HepG2 (cell line): ENCODE data around the gene KIF6. TPM values are rescaled to one million over a fixed set of nuclear protein-coding genes. Genes with fewer than 3 reads are reported as not detected.
A peak's percentile ranks its signal among the peaks of the same experiment; 100 is the strongest.

ENCODE experiments used
- ARID3A ChIP-seq: IDR thresholded peaks from 2 replicates; pipeline ENCODE4 v1.6.1; 2012; ENCODE audit warnings: low read depth, low read length, improper control_type of control experiment
- CTCF ChIP-seq: sonication (generic); formaldehyde crosslinking; IDR thresholded peaks from 2 replicates; pipeline ENCODE4 v1.5.0; 2020; ENCODE audit warnings: mild to moderate bottlenecking, missing genetic modification reagents, moderate library complexity
- HNF4A ChIP-seq: sonication (generic); formaldehyde crosslinking; IDR thresholded peaks from 2 replicates; pipeline ENCODE4 v1.4.0; 2020; ENCODE audit warnings: missing genetic modification reagents
- MAZ ChIP-seq, 2 experiments: sonication (generic) in 1 of 2; formaldehyde crosslinking in 1 of 2; IDR thresholded peaks; 2 replicates each; pipeline versions ENCODE4 v1.5.0 to v1.6.1; 2012 to 2020; ENCODE audit warnings: low read depth in 2 of 2, mild to moderate bottlenecking in 2 of 2, borderline replicate concordance in 1 of 2, improper control_type of control experiment in 1 of 2, low read length in 1 of 2, missing genetic modification reagents in 1 of 2, moderate library complexity in 1 of 2
- NR0B2 ChIP-seq: sonication (generic); formaldehyde crosslinking; IDR thresholded peaks from 2 replicates; pipeline ENCODE4 v1.4.0; 2020; ENCODE audit warnings: mild to moderate bottlenecking, missing genetic modification reagents
- SKI ChIP-seq: fragments of 450-650 bp; IDR thresholded peaks from one replicate; pipeline ENCODE4 v1.6.1; 2018; ENCODE audit warnings: mild to moderate bottlenecking; ENCODE audit not compliant: partially characterized antibody
- SP5 ChIP-seq: IDR thresholded peaks from 2 replicates; pipeline ENCODE4 v1.6.1; 2016; ENCODE audit warnings: low read depth, borderline replicate concordance
- TGIF2 ChIP-seq: IDR thresholded peaks from 2 replicates; pipeline ENCODE4 v1.6.1; 2016; ENCODE audit warnings: control low read depth, missing compliant biosample characterization
- ZBTB4 ChIP-seq: sonication (generic); formaldehyde crosslinking; IDR thresholded peaks from 2 replicates; pipeline ENCODE4 v1.4.0; 2020; ENCODE audit warnings: missing genetic modification reagents, mild to moderate bottlenecking, borderline replicate concordance
- ZNF567 ChIP-seq: sonication (generic); formaldehyde crosslinking; IDR thresholded peaks from 2 replicates; pipeline ENCODE4 v1.8.1; 2023; ENCODE audit warnings: mild to moderate bottlenecking, missing genetic modification reagents, borderline replicate concordance
- ZNF580 ChIP-seq: IDR thresholded peaks from 2 replicates; pipeline ENCODE4 v1.6.1; 2016; ENCODE audit warnings: low read depth, borderline replicate concordance
- ZNF720 ChIP-seq: sonication (generic); formaldehyde crosslinking; IDR thresholded peaks from 2 replicates; pipeline ENCODE4 v1.4.0; 2020; ENCODE audit warnings: missing genetic modification reagents
- polyA plus RNA-seq, 8 experiments: library from polyadenylated mRNA; depleted of rRNA in 3 of 8; stranded (reverse) in 7 of 8; unstranded in 1 of 8; fragments of >200 nt; fragmentation: Illumina TruSeq in 4 of 8; extraction: Trizol in 4 of 8; gene quantifications; 2 replicates each; pipeline versions ENCODE4 v1.2.1 to v1.2.3, GENCODE V29; 2011 to 2016; ENCODE audit warnings: low read depth in 4 of 8, missing spikeins in 1 of 8, mixed read lengths in 1 of 8; ENCODE audit not compliant: insufficient read depth in 1 of 8
- total RNA-seq, 5 experiments: library from RNA; depleted of rRNA; stranded (reverse); fragments of >200 nt; fragmentation: Illumina TruSeq; extraction: Trizol; gene quantifications; 2 replicates each; pipeline ENCODE4 v1.2.3, GENCODE V29; 2016; ENCODE audit warnings: low read depth in 1 of 5

Gene KIF6
- total and polyA plus RNA-seq, 2 of the 13 experiments (the other 11 are each of a cell fraction or from before 2014, with no cell fraction given) = 0.04 to 0.27 TPM

- TF ChIP-seq CTCF (peak; percentile 6; the same call in 1 of the 2 replicates), SP5 (CRISPR knock-in tag) (peak; percentile 49; the same call in 1 of the 2 replicates), HNF4A (no peak), ZNF567 (CRISPR knock-in tag) (no peak), ARID3A (no peak), SKI (no peak), TGIF2 (0 out of 2 replicates have a peak, but pooled peaks have one; percentile 26), ZNF720 (CRISPR knock-in tag) (no peak), ZBTB4 (no peak), NR0B2 (peak; percentile 82), ZNF580 (CRISPR knock-in tag) (no peak), MAZ (IDR thresholded peaks at IDR 0.05; ENCODE audit: borderline replicate concordance, low read depth, low read length) (peak; percentile 91; the same call in 1 of the 2 replicates), MAZ (CRISPR knock-in tag; IDR thresholded peaks at IDR 0.05; ENCODE audit: low read depth) (no peak)
Observed at GRCh38 chr6:39724787-39725631, at the start of gene KIF6 (continued).
